OCI-LY3 (cell line): ENCODE data around the gene APOL4.

ENCODE experiments used
- EZH2phosphoT487 ChIP-seq: fragments of 200-600 bp; shearing (Covaris generic); IDR thresholded peaks from 2 replicates; pipeline ENCODE4 v1.6.1; 2018; ENCODE audit warnings: antibody characterized with exemption, mixed run types, low read depth
- TF ChIP-seq, protein P1 (sequence below): fragments of 200-600, 300-600 bp; sonication (generic); IDR thresholded peaks from 2 replicates; pipeline ENCODE4 v1.5.1; 2014; ENCODE audit warnings: antibody characterized with exemption, low read length, low read depth

- TF ChIP-seq, protein P1, sequence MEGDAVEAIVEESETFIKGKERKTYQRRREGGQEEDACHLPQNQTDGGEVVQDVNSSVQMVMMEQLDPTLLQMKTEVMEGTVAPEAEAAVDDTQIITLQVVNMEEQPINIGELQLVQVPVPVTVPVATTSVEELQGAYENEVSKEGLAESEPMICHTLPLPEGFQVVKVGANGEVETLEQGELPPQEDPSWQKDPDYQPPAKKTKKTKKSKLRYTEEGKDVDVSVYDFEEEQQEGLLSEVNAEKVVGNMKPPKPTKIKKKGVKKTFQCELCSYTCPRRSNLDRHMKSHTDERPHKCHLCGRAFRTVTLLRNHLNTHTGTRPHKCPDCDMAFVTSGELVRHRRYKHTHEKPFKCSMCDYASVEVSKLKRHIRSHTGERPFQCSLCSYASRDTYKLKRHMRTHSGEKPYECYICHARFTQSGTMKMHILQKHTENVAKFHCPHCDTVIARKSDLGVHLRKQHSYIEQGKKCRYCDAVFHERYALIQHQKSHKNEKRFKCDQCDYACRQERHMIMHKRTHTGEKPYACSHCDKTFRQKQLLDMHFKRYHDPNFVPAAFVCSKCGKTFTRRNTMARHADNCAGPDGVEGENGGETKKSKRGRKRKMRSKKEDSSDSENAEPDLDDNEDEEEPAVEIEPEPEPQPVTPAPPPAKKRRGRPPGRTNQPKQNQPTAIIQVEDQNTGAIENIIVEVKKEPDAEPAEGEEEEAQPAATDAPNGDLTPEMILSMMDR, result no peak
- TF ChIP-seq EZH2phosphoT487, result no peak
These were observed 14.4 kb upstream of the APOL4 start for GRCh38 chr22:36215981-36216380.
